CD4-positive, alpha-beta T cell treated with Interleukin-17A for 4 hours (primary cell): Measurements from ENCODE around the gene TEX9.

Experiments
- DNase-seq: peaks from one replicate; pipeline ENCODE4 v3.0.0-alpha.2; 2020; ENCODE audit warnings: mixed read lengths

The TEX9 gene

DNA sequence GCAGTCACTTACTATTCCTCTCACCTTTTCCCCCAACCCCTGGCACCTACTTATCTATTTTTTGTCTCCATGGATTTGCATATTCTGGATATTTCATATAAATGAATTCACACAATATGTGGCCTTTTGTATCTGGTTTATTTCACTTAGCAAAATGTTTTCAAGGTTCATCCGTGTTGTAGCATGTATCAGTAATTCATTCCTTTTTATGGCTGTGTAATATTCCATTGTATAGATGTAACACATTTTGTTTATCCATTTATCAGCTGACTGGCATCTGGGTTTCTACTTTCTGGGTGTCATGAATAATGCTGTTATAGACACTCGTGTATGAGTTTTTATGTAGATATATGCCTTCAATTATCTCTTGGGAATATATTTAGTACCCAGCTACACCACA, 93.9 kb downstream of the TEX9 start:
- DNase-seq: no peak

DNA sequence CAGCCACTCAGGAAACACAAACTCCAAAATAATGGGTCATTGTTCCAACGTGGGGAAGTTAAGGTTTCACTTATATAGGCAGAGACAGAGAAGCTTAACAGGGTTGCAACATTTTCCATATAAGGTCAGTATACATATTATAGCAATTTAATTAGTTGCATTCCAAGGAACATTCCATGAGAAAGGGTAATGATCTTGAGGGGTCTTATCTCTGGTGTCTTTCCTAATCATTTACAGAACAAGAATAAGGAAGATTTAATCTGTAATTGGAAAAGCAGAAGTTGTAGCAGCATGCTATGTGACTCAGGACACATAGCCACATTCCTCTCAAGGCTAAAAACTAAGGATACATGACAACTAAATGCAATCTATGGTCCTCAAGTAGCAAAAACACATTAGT, 94.8 kb downstream of the TEX9 start:
- no peak for DNase-seq

DNA sequence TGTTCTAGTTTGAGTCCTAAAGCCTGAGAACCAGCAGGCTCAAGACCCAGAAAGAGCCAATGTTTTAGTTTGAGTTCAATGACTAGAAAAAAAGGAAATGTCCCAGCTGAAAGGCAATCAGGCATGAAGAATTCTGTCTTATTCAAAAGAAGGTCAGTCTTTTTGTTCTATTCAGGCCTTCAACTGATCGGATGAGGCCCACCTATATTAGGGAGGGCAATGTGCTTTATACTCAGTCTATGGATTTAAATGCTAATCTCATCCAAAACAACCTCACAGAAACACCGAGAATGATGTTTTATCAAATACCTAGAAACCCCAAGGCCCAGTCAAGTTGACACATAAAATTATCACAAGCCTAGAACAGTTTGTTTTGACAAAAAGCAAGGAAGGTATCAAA, 95.7 kb downstream of the TEX9 start:
- no peak for DNase-seq

DNA sequence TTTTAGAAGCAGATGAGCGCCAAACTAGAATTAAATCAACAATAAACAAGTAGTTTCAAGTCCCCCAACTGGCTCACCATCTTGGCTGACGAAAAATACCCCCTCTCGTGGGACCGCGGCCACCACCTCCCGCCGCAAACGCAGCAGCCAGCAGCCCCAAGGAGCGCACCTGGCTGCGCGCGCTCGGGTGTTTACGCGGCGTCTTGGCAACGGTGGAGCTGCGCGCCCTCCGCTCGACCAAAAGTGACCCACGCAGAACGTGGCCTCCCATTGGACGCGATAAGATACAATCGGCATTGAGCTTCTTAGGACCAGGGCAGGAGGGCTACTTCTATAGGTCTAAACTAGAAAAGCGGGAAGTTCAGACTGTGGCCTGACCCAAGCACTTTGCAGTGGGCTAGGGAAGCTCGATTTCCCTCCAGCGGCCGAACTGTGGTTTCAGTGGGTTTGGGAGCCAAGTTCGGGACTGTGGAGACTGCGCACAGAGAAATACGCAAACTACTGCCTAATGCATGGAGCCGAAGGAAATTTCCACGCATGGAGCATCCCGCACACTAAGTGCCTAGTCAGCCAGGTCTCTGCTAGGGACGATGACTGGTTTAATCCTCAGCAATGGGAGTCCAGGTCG, 99.8 kb downstream of the TEX9 start, which contains the start of gene MNS1:
Gene MNS1, minus strand, starts transcription at position 245 of the 628 bp plus-strand sequence. Its CDS starts 165 bp downstream, at position 80.
- peak; percentile 32 for DNase-seq

- DNase-seq: no peak
These were observed 102.4 kb downstream of the TEX9 start for GRCh38 chr15:56467616-56468015.

GRCh38 chr15:56468401-56468800, 103.2 kb downstream of the TEX9 start:
- no peak for DNase-seq

GRCh38 chr15:56469483-56469882, 104.3 kb downstream of the TEX9 start:
- no peak for DNase-seq

DNA sequence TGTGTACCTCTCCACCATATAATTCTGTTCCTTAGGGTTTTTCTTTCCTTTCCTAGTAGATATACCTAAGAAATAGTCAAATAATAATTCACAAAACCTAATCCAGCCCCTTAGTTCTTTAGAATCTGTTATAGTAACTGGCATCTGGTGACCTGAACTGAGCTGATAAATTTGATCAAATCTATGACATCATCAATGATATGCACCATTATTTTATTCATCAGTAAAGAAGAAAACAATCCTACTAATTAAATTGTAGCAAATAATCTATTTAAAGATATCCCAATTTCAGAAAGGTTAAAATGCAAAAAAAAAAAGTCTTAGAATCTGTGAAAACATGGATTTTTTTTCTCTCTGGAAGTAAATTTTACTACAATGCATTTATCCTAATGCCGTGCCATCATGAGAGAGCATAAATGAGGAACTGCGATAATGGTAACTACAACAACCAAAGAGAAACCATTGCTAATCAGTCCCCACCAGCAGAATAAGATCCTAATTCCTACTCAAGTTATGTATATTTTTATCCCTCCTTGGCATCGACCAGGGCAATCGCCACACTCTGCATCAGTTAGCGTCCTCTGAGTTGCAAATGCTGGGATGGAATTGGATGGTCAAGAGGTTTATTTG, 106.3 kb downstream of the TEX9 start:
- no peak for DNase-seq

- DNase-seq: no peak
These were observed 107.1 kb downstream of the TEX9 start for GRCh38 chr15:56472278-56472677.

DNA sequence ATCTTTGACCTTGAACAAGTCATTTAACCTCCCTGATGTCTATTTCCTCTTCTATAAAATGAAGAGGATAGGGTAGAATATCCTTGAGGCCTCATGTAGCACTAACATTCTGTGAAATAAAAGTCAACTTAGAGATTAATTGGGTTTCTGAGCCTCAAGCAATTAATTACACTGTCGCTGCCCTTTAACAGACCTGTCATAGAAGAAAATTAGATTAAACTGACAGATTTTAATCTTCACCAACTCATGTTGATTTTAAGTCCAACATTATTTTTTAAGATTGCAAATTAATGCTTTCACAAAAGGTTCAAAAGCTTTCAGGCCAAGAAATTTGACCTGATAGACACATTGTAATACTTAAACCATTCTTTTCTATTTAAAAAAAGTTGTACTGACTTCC, 107.8 kb downstream of the TEX9 start:
- no peak for DNase-seq

DNA sequence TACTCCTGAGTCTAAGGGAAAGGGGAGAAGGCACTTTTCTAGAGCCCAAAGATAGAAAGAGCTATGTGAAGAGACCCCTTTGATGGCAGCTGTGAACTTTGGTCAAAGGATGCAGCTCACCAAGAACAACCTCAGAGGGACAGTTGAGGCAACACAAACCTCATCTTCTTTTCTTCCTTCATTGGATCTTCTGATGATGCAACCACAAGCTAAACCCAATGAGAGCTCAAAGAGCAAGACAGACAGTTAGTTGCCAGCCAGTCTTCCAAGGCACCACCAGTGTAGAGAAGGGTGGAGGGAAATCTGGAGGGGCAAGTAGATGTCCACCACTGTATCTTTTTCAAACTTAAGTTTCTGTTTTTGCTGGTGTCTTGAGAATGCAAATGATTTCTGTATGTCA, 110.1 kb downstream of the TEX9 start:
- DNase-seq: no peak
